Muscle of back (tissue), 11 donors: ENCODE data around the gene FALEC. TPM values are rescaled to one million over a fixed set of nuclear protein-coding genes. Genes with fewer than 3 reads are reported as not detected.
"Not testable (repeated sequence)": the region's sequence is repeated elsewhere in the genome, so short reads cannot be mapped to it uniquely, and the experiment has no call there.

ENCODE experiments used
- DNase-seq, 3 donors: peaks; one replicate each; pipeline versions ENCODE4 v3.0.0 to v3.0.0-alpha.2; 2013
- polyA plus RNA-seq, 10 donors: library from polyadenylated mRNA; unstranded; fragments of 120-200 nt; gene quantifications; one replicate each; pipeline ENCODE4 v1.2.1, GENCODE V29; 2013; ENCODE audit not compliant: insufficient read length in 10 of 10

FALEC gene
- polyA plus RNA-seq, 10 donors: 0.43 to 0.99 (median 0.65) TPM; not detected in 2

DNA sequence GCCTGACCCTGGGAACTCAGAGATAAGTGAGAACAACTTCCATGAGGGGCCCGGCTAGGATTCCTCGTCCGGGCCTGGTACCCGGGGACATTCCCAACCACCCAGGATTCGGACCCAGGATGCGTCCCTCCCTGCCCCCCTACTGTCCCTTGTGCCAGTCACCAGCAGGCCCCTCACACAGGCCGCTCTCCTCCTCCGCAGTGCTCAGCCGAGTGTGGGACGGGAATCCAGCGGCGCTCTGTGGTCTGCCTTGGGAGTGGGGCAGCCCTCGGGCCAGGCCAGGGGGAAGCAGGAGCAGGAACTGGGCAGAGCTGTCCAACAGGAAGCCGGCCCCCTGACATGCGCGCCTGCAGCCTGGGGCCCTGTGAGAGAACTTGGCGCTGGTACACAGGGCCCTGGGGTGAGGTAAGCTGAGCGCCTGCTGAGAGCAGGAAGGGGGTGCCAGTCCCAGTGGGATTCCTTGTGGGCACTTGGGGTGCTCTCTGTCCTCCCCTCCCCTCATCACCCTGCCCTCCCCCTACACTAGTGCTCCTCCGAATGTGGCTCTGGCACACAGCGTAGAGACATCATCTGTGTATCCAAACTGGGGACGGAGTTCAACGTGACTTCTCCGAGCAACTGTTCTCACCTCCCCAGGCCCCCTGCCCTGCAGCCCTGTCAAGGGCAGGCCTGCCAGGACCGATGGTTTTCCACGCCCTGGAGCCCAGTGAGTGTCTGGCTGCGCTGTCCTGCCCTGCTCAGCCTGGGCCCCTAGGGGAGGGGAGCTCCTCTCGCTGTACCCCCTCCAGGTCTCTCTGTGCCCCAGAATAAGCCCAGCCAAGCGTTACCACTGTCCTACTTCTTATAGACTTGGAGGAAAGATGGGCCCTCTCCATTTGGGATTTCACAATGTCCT lies 43.5 kb downstream of the FALEC start:
- peak in 1 of 3 donors; percentile 49 for DNase-seq

DNA sequence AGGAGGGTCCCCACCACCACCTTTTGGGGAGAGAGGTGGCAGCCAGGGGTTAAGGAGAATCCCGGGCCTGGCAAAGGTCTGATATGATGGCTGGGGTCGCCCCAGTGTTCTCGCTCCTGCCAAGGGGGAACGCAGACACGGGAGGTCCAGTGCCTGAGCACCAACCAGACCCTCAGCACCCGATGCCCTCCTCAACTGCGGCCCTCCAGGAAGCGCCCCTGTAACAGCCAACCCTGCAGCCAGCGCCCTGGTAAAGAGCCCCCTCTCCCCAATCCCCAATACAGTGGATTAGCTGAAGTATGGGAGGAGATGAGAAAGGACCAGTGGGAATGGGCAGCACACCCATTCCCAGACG lies 44.1 kb downstream of the FALEC start:
- DNase-seq: no peak

- peak in 1 of 3 donors; percentile 81 for DNase-seq
Observed at GRCh38 chr1:150560011-150560438, 44.5 kb downstream of the FALEC start.

GRCh38 chr1:150560576-150561253 lies 45.2 kb downstream of the FALEC start:
- DNase-seq: peak in 1 of 3 donors; percentile 51

- DNase-seq: peak; percentile 98 to 99 (median 98)
Observed at GRCh38 chr1:150561254-150561973, 45.9 kb downstream of the FALEC start.

GRCh38 chr1:150561974-150562445 lies 46.5 kb downstream of the FALEC start:
- DNase-seq: peak; percentile 93 to 98 (median 96)

DNA sequence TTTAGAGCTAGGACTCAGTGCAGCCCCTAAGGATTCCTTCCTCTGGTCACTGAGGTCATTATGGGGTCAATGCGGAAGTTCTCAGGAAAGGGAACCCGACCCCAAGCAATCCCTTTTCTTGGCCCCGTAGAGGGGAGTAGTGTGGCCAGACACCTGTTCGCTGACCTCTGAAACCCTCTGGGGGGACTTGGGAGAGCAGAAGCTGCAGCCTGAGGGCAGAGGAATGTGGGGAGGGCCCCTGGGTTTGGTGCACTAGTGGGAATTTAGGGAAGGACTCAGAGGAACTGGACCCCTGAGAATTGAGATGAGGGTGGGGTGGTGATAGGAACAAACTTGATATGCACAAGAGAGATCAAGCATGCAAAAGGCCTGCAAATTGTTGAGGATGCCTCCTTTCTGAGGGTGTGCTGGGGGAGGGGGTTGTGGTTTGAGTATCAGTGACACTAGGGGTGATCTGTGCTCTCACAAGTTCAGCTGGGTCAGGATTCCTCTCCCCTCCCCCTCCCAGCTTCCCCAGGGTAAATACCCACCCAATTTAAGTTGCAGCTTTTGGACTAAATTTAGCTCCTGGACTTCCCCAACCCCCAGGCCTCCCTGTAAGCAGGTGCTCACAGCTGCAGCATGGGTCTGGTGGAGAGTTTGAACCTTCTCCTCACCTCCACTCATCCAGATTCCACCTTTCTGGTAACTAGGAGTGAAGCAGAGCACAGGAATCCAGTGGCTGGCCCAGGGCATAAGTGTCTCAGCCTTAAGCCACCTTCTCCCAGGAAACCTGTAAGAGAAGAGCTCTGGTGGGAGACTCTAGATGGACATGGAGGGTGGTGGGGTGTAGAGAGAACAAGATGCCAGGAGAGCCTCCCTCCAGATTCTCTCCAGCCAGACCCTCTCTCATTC lies 47.1 kb downstream of the FALEC start:
- DNase-seq: peak in 1 of 3 donors; percentile 59

DNA sequence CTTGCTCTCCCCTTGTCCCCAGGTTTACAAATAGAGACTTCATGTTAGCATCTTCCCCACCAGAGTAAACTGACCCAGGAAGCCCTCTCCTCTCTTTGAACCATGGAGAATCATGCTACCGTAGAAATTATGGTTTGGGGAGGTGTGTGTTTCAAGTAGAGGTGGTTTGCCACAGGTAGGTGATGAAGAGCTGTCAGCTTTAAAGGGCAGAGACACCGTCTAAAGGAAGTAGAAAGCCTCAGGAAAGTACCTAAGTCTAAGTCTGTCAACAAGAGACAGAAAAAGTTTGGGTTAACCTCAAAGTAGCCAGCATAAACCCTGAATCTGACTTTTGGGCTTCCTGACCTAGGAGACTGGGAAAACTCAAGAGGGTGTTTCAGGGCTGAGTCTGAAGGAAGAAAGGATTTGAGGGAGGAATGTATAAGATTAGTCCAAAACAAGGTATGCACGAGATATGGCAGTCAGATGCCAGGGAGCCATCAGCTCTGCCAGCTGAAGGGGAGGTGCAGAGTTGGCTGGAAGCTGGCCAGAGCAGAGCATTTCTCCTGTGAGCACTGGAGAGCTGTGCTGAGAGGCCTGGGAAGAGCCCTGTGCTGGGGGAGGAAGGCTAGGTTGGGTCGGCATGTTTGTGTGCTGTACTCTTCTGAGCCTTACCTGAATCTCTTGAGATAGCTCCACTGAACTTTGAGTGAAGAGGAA lies 47.9 kb downstream of the FALEC start:
- DNase-seq: peak in 1 of 3 donors; percentile 55

DNA sequence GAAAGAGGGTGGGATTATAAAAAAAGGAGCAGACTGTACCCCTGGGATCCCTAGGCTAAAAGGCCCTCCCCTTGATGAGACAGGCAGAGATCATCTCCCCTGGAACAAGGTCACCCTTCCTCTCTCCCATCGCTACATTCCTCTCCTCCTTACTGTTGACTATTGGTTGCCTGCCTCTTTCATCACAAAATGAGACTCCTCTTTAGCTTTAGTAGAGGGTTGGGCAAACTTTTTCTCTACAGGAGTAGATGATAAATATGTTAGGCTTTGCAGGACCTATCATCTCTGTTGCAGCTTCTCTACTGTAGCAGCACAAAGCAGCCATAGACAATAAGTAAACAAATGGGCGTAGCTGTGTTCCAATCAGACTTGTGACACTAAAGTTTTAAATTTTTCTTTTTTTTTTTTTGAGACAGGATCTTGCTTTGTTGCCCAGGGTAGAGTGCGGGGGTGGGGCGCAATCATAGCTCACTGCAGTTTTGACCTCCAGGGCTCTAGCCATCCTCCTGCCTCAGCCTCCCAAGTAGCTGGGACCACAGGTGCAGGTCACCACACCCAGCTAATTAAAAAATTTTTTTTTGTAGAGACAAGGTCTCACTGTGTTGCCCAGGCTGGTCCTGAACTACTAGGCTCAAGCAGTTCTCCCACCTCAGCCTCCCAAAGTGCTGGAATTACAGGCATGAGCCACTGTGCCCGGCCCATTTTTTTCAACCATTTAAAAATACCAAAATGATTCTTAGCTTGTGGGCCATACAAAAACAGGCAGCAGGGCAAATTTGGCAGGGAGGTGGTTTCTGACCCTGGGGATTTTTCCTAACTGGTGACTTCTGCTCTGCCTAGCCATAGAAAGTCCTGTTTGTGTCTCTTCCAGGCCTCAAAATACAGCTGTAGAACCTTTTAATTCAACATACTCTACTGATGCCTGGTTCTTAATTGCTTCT lies 48.8 kb downstream of the FALEC start:
- DNase-seq: peak in 1 of 3 donors; percentile 12

DNA sequence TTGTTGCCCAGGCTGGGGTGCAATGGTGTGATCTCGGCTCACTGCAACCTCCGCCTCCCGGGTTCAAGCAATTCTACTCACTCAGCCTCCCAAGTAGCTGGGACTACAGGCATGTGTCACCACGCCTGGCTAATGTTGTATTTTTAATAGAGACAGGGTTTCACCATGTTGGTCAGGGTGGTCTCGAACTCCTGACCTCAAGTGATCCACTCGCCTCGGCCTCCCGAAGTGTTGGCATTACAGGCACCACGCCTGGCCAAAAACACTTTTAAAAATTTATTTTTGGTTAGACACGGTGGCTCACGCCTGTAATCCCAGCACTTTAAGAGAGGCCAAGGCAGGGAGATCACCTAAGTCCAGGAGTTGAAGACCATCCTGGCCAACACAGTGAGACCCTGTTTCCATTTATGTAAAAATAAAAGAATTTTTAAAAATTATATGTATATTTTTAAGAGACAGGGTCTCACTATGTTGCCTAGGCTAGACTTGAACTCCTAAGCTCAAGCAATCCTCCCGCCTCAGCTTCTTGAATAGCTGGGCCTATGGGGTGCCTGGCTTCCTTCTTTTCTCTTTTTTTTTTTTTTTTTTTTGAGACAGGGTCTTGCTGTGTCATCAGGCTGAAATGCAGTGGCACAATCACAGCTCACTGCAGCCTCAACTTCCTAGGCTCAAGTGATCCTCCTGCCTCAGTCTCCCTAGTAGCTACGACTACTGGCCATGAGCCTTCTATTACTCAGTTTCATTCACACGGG lies 49.9 kb downstream of the FALEC start:
- DNase-seq: not testable (repeated sequence)

DNA sequence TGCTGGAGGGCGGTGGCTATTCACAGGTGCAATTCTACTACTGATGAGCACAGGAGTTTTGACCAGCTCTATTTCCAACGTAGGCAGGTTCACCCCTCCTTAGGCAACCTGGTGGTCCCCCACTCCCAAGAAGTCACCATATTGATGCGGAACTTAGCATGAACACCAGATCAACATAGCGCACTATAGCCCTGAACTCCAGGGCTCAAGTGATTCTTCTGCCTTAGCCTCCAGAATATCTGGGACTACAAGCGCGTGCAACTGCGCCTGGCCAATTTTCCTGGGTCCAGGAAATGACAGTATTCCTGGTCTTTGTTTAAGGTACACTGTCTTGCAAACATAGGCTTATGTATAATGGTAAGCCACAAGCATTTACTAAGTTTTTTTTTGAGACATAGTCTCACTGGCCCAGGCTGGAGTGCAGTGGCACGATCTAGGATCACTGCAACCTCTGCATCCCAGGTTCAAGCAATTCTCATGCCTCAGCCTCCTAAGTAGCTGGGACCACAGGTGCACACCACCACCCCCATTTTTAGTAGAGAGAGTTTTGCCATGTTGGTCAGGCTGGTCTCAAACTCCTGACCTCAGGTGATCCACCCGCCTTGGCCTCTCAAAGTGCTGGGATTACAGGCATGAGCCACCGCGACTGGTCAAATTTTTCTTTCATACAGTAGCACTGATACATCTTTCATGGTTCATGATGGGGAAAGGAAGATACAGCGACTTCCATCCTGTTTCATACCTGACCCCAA lies 51.2 kb downstream of the FALEC start:
- DNase-seq: peak in 1 of 3 donors; percentile 24

DNA sequence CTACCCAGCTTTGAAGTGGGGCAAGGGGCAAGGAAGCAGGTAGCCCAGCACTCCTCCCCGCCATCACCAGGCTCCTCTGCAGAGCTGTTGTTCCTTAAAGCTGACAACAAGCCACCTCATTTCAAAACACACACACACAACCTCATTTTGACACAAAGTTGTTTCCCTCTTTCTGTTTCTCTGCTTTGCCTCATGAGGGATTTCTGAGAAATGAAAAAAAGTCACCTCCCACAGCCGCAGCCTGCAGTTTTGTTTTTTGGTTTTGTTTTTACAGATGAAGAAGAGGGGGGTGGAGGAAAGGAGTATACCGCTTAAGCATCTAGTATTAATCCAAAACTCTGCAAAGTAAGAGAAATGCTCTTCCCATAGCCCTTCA lies 51.8 kb downstream of the FALEC start:
- no peak for DNase-seq

- peak; percentile 88 to 95 (median 90) for DNase-seq
Observed at GRCh38 chr1:150567717-150568593, 52.4 kb downstream of the FALEC start.

DNA sequence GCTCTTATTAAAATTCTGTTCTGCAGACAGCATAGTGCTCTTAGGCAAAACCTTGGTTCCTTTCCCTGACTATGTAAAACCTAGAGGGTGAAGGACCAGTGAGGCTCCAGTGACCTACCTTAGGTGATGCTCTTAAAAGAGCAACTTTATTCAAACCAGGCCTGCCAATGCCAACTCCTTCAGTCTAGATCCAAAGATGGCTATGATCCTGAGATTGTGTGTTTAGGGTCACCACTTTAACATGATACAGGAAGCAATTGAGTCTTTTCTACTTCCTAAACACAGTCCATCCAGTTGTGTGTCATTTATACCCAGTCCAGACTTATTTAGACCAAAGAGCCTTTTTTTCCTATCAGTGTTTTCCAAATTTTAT lies 53.0 kb downstream of the FALEC start:
- DNase-seq: no peak

DNA sequence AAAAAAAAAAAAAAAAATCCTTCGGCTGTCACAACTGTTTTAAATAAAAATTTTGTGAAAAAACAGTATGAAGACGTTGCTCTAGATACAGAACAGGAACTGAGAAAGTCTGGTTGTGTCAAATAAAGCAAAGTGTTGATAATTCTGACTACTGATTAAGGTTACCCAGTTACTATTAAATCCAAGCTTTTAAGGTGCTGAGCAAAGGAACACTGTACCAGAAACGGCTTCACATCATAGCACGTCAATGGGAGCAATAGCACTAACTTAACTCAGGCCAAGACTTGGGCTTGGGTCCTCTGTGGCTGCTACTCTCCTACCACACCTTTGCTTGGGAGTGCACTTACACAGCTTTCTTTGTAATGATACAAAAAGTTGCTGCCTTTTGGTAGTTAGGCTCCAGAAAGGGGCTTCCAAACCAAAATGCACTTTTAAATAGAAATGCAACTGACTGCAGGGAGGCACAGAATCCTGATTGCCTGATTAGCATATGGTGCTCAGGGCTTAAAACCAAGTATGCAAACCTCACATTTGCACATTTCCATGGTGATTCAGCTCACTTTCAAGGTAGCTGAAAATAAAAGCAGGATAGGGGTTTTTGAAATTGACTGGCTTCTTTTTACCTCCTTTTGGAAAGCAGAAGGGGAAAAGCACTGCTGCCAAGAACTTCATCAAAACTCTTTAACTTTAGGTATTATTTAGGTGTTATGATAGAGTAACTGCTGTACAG lies 57.5 kb downstream of the FALEC start:
- DNase-seq: no peak

DNA sequence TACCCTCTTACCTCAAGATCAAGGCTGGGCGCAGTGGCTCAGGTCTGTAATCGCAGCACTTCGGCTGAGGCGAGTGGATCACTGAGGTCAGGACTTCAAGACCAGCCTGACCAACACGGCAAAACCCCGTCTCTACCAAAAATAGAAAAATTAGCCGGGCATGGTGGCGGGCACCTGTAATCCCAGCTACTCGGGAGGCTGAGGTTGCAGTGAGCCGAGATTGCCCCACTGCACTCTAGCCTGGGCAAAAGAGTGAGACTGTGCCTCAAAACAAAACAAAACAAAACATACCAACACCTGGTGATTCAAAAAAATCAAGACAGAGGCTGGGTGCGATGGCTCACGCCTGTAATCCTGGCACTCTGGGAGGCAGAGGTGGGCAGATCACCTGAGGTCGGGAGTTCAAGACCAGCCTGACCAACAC lies 58.1 kb downstream of the FALEC start:
- not testable (repeated sequence) for DNase-seq
